Retinal pigment epithelial cell (primary cell): Measurements from ENCODE around the gene FRMD6.
A peak's percentile ranks its signal among the peaks of the same experiment; 100 is the strongest.

Experiments used
- DNase-seq: peaks from one replicate; pipeline ENCODE4 v3.0.0-alpha.2; 2010; ENCODE audit warnings: low read depth
- H3K4me3 ChIP-seq: 2 replicates; pipeline ENCODE4 v1.5.1; 2011; ENCODE audit warnings: mild to moderate bottlenecking, low read length, control low read depth, moderate library complexity
- TF ChIP-seq, protein P1 (sequence below): conservative IDR thresholded peaks from 2 replicates; pipeline ENCODE4 v1.5.1; 2011; ENCODE audit warnings: low read depth, low read length, control low read depth, inconsistent platforms

Gene FRMD6

DNA sequence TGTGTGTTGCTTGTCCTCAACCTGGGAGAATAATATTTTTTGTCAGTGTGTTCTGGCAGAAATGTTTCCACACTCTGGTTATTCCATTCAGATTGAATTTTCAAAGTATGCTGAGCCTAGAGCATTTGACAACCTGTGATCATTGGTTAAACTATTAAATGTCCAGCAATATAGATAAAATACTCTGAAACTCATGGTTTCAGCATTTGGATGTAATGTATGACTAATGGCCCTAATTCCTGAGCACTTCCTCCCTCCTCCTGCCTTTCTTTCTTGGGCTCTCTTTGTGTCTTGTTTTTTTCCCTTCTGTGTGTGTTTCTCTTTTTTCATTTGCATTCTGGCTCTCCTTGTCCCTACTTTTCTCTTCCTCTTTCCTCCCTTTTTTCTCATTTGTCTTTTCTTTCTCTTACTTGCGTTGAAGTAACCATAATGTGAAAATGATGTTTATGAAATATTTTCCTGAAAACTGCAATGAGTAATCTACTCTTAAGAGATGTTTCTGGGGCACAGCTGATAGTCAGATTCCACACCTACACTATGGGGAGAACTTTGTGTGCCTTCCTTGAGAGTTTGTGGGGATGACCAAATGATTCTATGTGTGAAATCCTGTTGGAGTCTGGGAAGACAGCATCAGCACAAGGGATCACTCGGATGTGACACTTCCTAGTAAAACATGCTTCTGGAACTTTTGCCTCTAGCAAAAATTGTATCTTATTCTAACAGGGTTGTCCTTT is 74.6 kb downstream of the FRMD6 start:
- TF ChIP-seq, protein P1, sequence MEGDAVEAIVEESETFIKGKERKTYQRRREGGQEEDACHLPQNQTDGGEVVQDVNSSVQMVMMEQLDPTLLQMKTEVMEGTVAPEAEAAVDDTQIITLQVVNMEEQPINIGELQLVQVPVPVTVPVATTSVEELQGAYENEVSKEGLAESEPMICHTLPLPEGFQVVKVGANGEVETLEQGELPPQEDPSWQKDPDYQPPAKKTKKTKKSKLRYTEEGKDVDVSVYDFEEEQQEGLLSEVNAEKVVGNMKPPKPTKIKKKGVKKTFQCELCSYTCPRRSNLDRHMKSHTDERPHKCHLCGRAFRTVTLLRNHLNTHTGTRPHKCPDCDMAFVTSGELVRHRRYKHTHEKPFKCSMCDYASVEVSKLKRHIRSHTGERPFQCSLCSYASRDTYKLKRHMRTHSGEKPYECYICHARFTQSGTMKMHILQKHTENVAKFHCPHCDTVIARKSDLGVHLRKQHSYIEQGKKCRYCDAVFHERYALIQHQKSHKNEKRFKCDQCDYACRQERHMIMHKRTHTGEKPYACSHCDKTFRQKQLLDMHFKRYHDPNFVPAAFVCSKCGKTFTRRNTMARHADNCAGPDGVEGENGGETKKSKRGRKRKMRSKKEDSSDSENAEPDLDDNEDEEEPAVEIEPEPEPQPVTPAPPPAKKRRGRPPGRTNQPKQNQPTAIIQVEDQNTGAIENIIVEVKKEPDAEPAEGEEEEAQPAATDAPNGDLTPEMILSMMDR, result no peak
- no peak overlapping the region for H3K4me3 ChIP-seq
- peak; percentile 6 for DNase-seq

DNA sequence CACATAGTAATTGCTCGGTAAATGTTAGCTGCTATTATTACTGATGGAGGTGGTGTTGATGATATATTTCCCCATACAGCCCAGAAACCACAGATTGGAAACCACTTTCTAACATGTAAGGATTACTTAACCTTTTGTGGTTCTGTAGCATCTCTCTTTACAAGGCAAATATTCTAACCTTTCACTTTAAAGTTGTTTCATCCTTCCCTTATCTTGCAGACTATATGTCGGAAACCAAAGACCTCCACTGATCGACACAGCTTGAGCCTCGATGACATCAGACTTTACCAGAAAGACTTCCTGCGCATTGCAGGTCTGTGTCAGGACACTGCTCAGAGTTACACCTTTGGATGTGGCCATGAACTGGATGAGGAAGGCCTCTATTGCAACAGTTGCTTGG is 75.8 kb downstream of the FRMD6 start:
- TF ChIP-seq, protein P1, result no peak
- no peak for DNase-seq
- no peak overlapping the region for H3K4me3 ChIP-seq

DNA sequence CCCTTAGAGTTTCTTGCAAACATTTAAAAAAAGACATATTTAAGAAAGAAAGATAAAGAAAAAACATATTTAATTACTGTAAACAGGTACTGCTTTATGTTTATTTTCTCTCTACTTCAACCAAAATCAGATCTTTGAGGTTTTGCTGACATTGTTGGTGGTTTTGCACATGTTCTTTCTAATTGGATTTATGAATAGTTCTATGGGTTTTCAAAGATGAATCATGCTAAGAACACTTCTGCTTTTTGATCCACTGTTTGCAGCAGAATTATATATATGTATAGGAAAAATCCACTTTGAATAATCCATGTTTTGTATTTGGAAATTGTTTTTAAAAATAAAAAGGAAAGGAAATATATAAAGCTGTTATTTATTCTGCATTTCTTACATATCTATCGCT is 78.4 kb downstream of the FRMD6 start:
- H3K4me3 ChIP-seq, result no peak overlapping the region
- DNase-seq, result peak; percentile 42
- TF ChIP-seq, protein P1, result no peak

DNA sequence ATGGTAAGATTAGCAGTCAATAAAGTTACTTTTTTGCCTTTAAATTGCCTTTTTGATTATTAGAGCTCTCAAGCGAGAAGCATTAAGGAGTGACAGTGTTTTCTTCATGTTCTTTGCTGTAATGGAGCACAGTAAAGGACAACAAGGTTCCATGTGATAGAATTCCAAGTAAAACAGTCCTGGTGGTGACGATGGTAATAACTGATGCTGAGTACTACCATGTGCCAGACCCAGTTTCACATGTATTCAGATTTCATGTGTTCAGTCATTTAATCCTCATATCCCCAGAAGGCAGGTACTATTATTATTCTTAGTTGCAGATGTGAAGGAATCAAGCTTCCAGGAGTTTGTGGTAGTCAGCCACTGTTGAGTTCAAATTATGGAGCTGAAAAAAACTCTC is 79.0 kb downstream of the FRMD6 start:
- no peak overlapping the region for H3K4me3 ChIP-seq
- TF ChIP-seq, protein P1, result no peak
- DNase-seq, result peak; percentile 6

DNA sequence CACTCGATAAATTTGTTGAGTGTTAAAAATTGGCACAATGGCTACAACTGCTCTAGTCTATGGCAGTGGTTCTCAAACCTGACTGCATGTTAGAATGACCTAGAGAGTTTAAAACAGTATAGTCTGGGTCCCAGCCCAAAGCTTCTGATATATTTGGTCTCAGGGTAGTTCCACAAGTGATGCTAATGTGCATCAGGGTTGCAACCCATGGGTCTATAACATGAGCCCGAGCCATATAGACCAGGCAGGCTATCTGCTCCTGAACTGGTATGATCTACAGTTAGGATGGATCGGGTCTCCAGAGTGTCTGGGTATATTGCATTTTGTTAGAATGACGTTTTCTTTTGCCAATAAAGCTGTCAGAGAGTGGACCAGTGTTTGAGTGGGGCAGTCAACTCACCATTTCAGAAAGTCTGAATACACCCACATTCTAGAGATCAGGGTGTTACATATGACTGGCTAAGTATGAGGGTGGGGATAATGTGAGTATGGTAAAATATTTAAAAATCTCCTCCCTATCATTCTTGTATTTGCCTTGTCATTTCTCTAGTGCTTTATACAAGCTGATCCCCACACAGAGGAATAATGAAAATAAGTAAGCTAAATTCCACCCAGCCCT is 80.9 kb downstream of the FRMD6 start:
- no peak for DNase-seq
- TF ChIP-seq, protein P1, result no peak
- no peak overlapping the region for H3K4me3 ChIP-seq

DNA sequence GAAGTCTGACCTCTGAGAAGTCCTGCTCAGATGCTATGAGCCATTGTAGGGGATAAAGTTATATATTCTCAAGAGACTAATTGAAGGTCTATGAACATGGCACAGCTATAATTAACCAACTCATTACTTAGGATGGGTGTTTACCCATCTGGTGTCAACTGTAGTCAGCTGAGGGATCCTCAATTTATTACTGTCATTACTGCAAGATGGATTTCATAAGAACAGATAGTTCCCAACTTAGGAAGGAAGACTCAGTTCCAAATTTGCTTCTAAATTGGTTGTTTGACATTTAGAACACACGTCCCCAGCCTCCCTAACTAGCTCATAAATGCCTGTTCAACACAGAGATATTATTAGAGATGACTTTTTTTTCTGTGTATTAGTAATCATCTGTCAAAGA is 81.4 kb downstream of the FRMD6 start:
- H3K4me3 ChIP-seq, result no peak overlapping the region
- no peak for DNase-seq
- TF ChIP-seq, protein P1, result no peak

DNA sequence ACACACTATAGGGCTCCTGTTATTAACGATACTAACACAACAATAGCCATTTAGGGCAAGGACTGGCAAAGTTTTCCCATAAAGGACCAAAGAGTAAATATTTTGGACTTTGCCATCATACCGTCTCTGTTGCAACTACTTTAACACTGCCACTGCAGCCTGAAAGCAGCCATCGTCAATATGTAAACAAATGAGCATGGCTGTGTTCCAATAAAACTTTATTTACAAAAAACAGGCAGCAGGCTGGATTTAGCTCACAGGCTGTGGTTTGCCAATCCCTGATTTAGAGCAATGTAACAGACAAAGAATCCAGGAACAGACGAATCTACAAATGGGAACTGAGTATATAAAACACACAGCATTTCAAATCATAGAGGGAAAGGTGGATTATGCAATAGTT is 84.1 kb downstream of the FRMD6 start:
- TF ChIP-seq, protein P1, result no peak
- no peak for DNase-seq
- H3K4me3 ChIP-seq, result no peak overlapping the region
